PFSK-1 (cell line): ENCODE results near the gene SURF1.

ENCODE experiments used
- FOXP2 ChIP-seq: optimal IDR thresholded peaks from 2 replicates; pipeline ENCODE3; 2011; ENCODE audit warnings: borderline replicate concordance, control low read depth, inconsistent platforms; ENCODE audit not compliant: insufficient read depth; ENCODE audit errors: extremely low read length, extremely low read depth
- POLR2AphosphoS5 ChIP-seq: IDR thresholded peaks from 2 replicates; pipeline ENCODE4 v1.6.1; 2012; ENCODE audit warnings: low read depth, mild to moderate bottlenecking, control low read depth, low read length, moderate library complexity
- SIN3A ChIP-seq: IDR thresholded peaks from 2 replicates; pipeline ENCODE4 v1.6.1; 2012; ENCODE audit warnings: mild to moderate bottlenecking, low read length, moderate library complexity, borderline replicate concordance; ENCODE audit not compliant: insufficient read depth
- TAF1 ChIP-seq: IDR thresholded peaks from 2 replicates; pipeline ENCODE4 v1.6.1; 2012; ENCODE audit warnings: low read length, control low read depth, borderline replicate concordance; ENCODE audit not compliant: insufficient read depth
- TF ChIP-seq, protein P1 (sequence below), 2 experiments: IDR thresholded peaks; 2 replicates each; pipeline versions ENCODE4 v1.6.1 to v1.8.0; 2011 to 2012; ENCODE audit warnings: low read depth in 2 of 2, low read length in 2 of 2, control low read depth in 1 of 2, inconsistent platforms in 1 of 2, mild to moderate bottlenecking in 1 of 2, moderate library complexity in 1 of 2; ENCODE audit not compliant: insufficient read depth in 1 of 2

GRCh38 chr9:133346021-133346785 is 10.1 kb downstream of the SURF1 start:
- TF ChIP-seq POLR2AphosphoS5 (no peak), FOXP2 (no peak), SIN3A (no peak), TAF1 (no peak)
- TF ChIP-seq, protein P1, sequence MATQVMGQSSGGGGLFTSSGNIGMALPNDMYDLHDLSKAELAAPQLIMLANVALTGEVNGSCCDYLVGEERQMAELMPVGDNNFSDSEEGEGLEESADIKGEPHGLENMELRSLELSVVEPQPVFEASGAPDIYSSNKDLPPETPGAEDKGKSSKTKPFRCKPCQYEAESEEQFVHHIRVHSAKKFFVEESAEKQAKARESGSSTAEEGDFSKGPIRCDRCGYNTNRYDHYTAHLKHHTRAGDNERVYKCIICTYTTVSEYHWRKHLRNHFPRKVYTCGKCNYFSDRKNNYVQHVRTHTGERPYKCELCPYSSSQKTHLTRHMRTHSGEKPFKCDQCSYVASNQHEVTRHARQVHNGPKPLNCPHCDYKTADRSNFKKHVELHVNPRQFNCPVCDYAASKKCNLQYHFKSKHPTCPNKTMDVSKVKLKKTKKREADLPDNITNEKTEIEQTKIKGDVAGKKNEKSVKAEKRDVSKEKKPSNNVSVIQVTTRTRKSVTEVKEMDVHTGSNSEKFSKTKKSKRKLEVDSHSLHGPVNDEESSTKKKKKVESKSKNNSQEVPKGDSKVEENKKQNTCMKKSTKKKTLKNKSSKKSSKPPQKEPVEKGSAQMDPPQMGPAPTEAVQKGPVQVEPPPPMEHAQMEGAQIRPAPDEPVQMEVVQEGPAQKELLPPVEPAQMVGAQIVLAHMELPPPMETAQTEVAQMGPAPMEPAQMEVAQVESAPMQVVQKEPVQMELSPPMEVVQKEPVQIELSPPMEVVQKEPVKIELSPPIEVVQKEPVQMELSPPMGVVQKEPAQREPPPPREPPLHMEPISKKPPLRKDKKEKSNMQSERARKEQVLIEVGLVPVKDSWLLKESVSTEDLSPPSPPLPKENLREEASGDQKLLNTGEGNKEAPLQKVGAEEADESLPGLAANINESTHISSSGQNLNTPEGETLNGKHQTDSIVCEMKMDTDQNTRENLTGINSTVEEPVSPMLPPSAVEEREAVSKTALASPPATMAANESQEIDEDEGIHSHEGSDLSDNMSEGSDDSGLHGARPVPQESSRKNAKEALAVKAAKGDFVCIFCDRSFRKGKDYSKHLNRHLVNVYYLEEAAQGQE (IDR thresholded peaks at IDR 0.05; ENCODE audit: insufficient read depth in 1 of 2, low read depth in 2 of 2, low read length in 2 of 2) = no peak
